ENCODE measurements around the gene PC. TPM values are rescaled to one million over a fixed set of nuclear protein-coding genes. Genes with fewer than 3 reads are reported as not detected.

Gene PC
- total and polyA plus RNA-seq, 9 of the 15 experiments (the other 6 are each of a cell fraction or from before 2014, with no cell fraction given), result 0.94 to 38.0 (median 8.7) TPM

GRCh38 chr11:66852466-66853241 is 105.5 kb downstream of the PC start:
- H4K20me1 ChIP-seq (replicated peaks; ENCODE audit: control insufficient read depth, insufficient read depth, low read length), result no peaks in the 10 kb centered on the region
- peaks cover 11 to 75% of the 10 kb centered on the region in 2 experiments; a peak in 4 of 5 replicates for H3K4me1 ChIP-seq (replicated peaks in 1 of 2; ENCODE audit: control insufficient read depth in 2 of 2, insufficient read depth in 2 of 2, low read length in 2 of 2)
- intact Hi-C loops (cut with micrococcal nuclease), result no loop called here
- FAIRE-seq, result no peak
- 61% methylated on average over 18 of the region's 26 CpGs for WGBS (ENCODE audit: insufficient coverage, low coverage, missing lambda C conversion rate)
- CTCF ChIA-PET (ENCODE audit: low intra/inter-chr PET ratio), result no interaction called here
- no peak overlapping the region for H2AFZ ChIP-seq (ENCODE audit: low read depth, low read length)
- no peaks in the 10 kb centered on the region for H3K9me3 ChIP-seq (replicated peaks; ENCODE audit: control insufficient read depth, insufficient read depth, low read depth, low read length)
- DNase-seq (ENCODE audit: extremely low read depth in 1 of 4, low spot score in 3 of 4), result no peak
- in situ Hi-C loops (cut with MboI), result loop anchor here (5.0 kb wide), 1 partner anchor 125 kb away; the partner anchor contains the start of gene C11orf86
- ATAC-seq, result no peak
- H3K79me2 ChIP-seq (ENCODE audit: control insufficient read depth, insufficient read depth, low read length), result peaks cover 15% of the 10 kb centered on the region
- no peak overlapping the region for H3K4me3 ChIP-seq
- 0 out of 6 replicates have a peak, but pooled peaks of 1 of the 3 experiments have one; percentile 25 for TF ChIP-seq CTCF (IDR thresholded peaks at IDR 0.05 in 2 of 3, conservative IDR thresholded peaks at IDR 0.05 in 1 of 3; ENCODE audit: insufficient read depth in 2 of 3, low read depth in 1 of 3, low read length in 3 of 3)
- TF ChIP-seq SNIP1 (IDR thresholded peaks at IDR 0.05; ENCODE audit: low read depth), result no peak
- peak; percentile 43; the same call in 1 of the 2 replicates for TF ChIP-seq POLR2G (IDR thresholded peaks at IDR 0.05; ENCODE audit: low read depth, low read length)
- H3K9ac ChIP-seq (ENCODE audit: insufficient read depth in 1 of 2, low read depth in 2 of 2, low read length in 2 of 2), result peak overlapping the region in 1 of 2 experiments; percentile 39; a peak in 1 of 4 replicates
- no peaks in the 10 kb centered on the region for H3K9me1 ChIP-seq (ENCODE audit: control insufficient read depth, insufficient read depth, low read length)
- H3K4me2 ChIP-seq (ENCODE audit: insufficient read depth, low read length), result no peak overlapping the region
- BruUV-seq (replicated peaks), result no TSS peak
- peaks cover 24% of the 10 kb centered on the region; the same call in 2 of the 3 replicates for H3K36me3 ChIP-seq (ENCODE audit: control insufficient read depth, insufficient read depth, low read length)
- POLR2A ChIA-PET, result interaction anchor here (0.6 to 5.5 kb wide), 3 partner anchors 9 to 168 kb away, joined by 3 to 58 read pairs (median 3); partner anchors contain the start of gene RCE1
- H3K27ac ChIP-seq (ENCODE audit: extremely low read depth, low read depth, low read length), result no peak overlapping the region
- H3K27me3 ChIP-seq (ENCODE audit: control insufficient read depth in 2 of 2, insufficient read depth in 2 of 2, low read length in 2 of 2), result no peaks in the 10 kb centered on the region
